Liver (tissue), 9 donors: ENCODE data around the gene PGAM4. TPM values are rescaled to one million over a fixed set of nuclear protein-coding genes. Genes with fewer than 3 reads are reported as not detected.

Experiments used
- DNase-seq: peaks from one replicate; pipeline ENCODE4 v3.0.0-alpha.2; 2017; ENCODE audit warnings: low spot score
- H3K27ac ChIP-seq, 2 donors: one replicate each; pipeline ENCODE4 v1.7.0; 2013; ENCODE audit warnings: inconsistent platforms in 2 of 2, low read length in 2 of 2, control low read depth in 1 of 2, low read depth in 1 of 2, mild to moderate bottlenecking in 1 of 2
- H3K27me3 ChIP-seq, 4 donors: one replicate each; pipeline versions ENCODE4 v1.6.1 to v1.7.0; 2013; ENCODE audit warnings: low read length in 3 of 4, inconsistent platforms in 1 of 4, mild to moderate bottlenecking in 1 of 4, moderate library complexity in 1 of 4; ENCODE audit not compliant: control insufficient read depth in 4 of 4, insufficient read depth in 4 of 4
- H3K36me3 ChIP-seq, 4 donors: one replicate each; pipeline versions ENCODE4 v1.6.1 to v1.7.0; 2013; ENCODE audit warnings: low read length in 3 of 4, mild to moderate bottlenecking in 3 of 4, low read depth in 1 of 4, moderate library complexity in 1 of 4; ENCODE audit not compliant: control insufficient read depth in 4 of 4, insufficient read depth in 3 of 4
- H3K4me1 ChIP-seq, 4 donors: one replicate each; pipeline versions ENCODE4 v1.6.1 to v1.7.0; 2013; ENCODE audit warnings: low read length in 3 of 4, mild to moderate bottlenecking in 3 of 4, moderate library complexity in 1 of 4; ENCODE audit not compliant: control insufficient read depth in 4 of 4, insufficient read depth in 4 of 4
- H3K4me3 ChIP-seq, 3 donors: one replicate each; pipeline versions ENCODE4 v1.6.1 to v1.7.0; 2013; ENCODE audit warnings: low read length in 3 of 3, control low read depth in 1 of 3, low read depth in 1 of 3, mild to moderate bottlenecking in 1 of 3
- H3K9ac ChIP-seq, 2 donors: one replicate each; pipeline ENCODE4 v1.7.0; 2013; ENCODE audit warnings: low read length in 2 of 2, mild to moderate bottlenecking in 2 of 2, moderate library complexity in 2 of 2, control low read depth in 1 of 2, low read depth in 1 of 2
- H3K9me3 ChIP-seq, 4 donors: one replicate each; pipeline versions ENCODE4 v1.6.1 to v1.7.0; 2013; ENCODE audit warnings: low read length in 3 of 4; ENCODE audit not compliant: control insufficient read depth in 4 of 4
- ATF3 ChIP-seq: IDR thresholded peaks from 2 replicates; pipeline ENCODE4 v1.6.1; 2016; ENCODE audit warnings: antibody characterized with exemption
- EGR1 ChIP-seq, 2 donors: IDR thresholded peaks; 2 replicates each; pipeline ENCODE4 v1.6.1; 2016 to 2018; ENCODE audit warnings: antibody characterized with exemption in 2 of 2, low read depth in 2 of 2
- FOXA1 ChIP-seq: IDR thresholded peaks from 2 replicates; pipeline ENCODE4 v1.6.1; 2016; ENCODE audit warnings: antibody characterized with exemption
- FOXA2 ChIP-seq: IDR thresholded peaks from 2 replicates; pipeline ENCODE4 v1.6.1; 2016; ENCODE audit warnings: antibody characterized with exemption
- GABPA ChIP-seq, 2 donors: IDR thresholded peaks in 1 of 2; conservative IDR thresholded peaks in 1 of 2; 2 replicates each; pipeline ENCODE4 v1.6.1; 2016; ENCODE audit warnings: antibody characterized with exemption in 2 of 2, mild to moderate bottlenecking in 1 of 2, moderate library complexity in 1 of 2
- HNF4A ChIP-seq, 2 donors: conservative IDR thresholded peaks; 2 replicates each; pipeline ENCODE4 v1.6.1; 2016; ENCODE audit warnings: antibody characterized with exemption in 2 of 2, mild to moderate bottlenecking in 2 of 2
- HNF4G ChIP-seq: IDR thresholded peaks from 2 replicates; pipeline ENCODE4 v1.6.1; 2016; ENCODE audit warnings: antibody characterized with exemption
- JUND ChIP-seq, 2 donors: IDR thresholded peaks; 2 replicates each; pipeline ENCODE4 v1.6.1; 2016; ENCODE audit warnings: antibody characterized with exemption in 2 of 2
- MAX ChIP-seq: IDR thresholded peaks from 2 replicates; pipeline ENCODE4 v1.6.1; 2016; ENCODE audit warnings: antibody characterized with exemption
- NR2F2 ChIP-seq: IDR thresholded peaks from 2 replicates; pipeline ENCODE4 v1.6.1; 2016; ENCODE audit warnings: antibody characterized with exemption
- RAD21 ChIP-seq, 2 donors: IDR thresholded peaks; 2 replicates each; pipeline ENCODE4 v1.6.1; 2016; ENCODE audit warnings: antibody characterized with exemption in 2 of 2, mild to moderate bottlenecking in 2 of 2
- RXRA ChIP-seq, 2 donors: IDR thresholded peaks; 2 replicates each; pipeline ENCODE4 v1.6.1; 2017 to 2018; ENCODE audit warnings: antibody characterized with exemption in 2 of 2, mild to moderate bottlenecking in 1 of 2
- SP1 ChIP-seq: IDR thresholded peaks from 2 replicates; pipeline ENCODE4 v1.6.1; 2018; ENCODE audit warnings: antibody characterized with exemption, mild to moderate bottlenecking
- TAF1 ChIP-seq: conservative IDR thresholded peaks from 2 replicates; pipeline ENCODE4 v1.6.1; 2016; ENCODE audit warnings: antibody characterized with exemption, mild to moderate bottlenecking
- YY1 ChIP-seq: IDR thresholded peaks from 2 replicates; pipeline ENCODE4 v1.6.1; 2016; ENCODE audit warnings: antibody characterized with exemption, mild to moderate bottlenecking
- ZBTB33 ChIP-seq: IDR thresholded peaks from 2 replicates; pipeline ENCODE4 v1.6.1; 2016; ENCODE audit warnings: antibody characterized with exemption
- WGBS: extraction: QIAGEN DNeasy Blood & Tissue Kit; methylation state at CpG from one replicate; pipeline ENCODE4 v1.1.7; 2013; 5-methylcytosine and 5-hydroxymethylcytosine counted together
- polyA plus RNA-seq, 2 donors: library from polyadenylated mRNA; stranded (reverse) in 1 of 2; unstranded in 1 of 2; fragments of 200-250 nt in 1 of 2; fragments of >200 nt in 1 of 2; fragmentation: Nextera tagmentation in 1 of 2; extraction: Ambion mirVana in 1 of 2; gene quantifications; one replicate each; pipeline versions ENCODE4 v1.2.1 to v1.2.3, GENCODE V29; 2013 to 2015
- total RNA-seq, 2 donors: library from RNA; depleted of rRNA; stranded (reverse); fragments of >200 nt; gene quantifications; one replicate each; pipeline ENCODE4 v1.2.3, GENCODE V29; 2014
- TF ChIP-seq, protein P1 (sequence below): IDR thresholded peaks from 2 replicates; pipeline ENCODE4 v1.6.1; 2016; ENCODE audit warnings: antibody characterized with exemption, mild to moderate bottlenecking
- TF ChIP-seq, protein P2 (sequence below): fragments of 150-350 bp; IDR thresholded peaks from 2 replicates; pipeline ENCODE4 v1.5.1; 2017; ENCODE audit warnings: improper control_type of control experiment, low read depth, low read length; ENCODE audit not compliant: missing input control
- donor health status: healthy.
- donor health status: healthy.
- donor health status: healthy.
- donor health status: healthy.
- donor health status: healthy.

PGAM4 gene
- total and polyA plus RNA-seq, 4 donors, result not detected

- no peak overlapping the region for H3K4me3 ChIP-seq
- DNase-seq, result no peak
- no peaks in the 10 kb centered on the region for H3K9me3 ChIP-seq
- H3K36me3 ChIP-seq, result no peaks in the 10 kb centered on the region
- H3K4me1 ChIP-seq, result no peaks in the 10 kb centered on the region
- no peaks in the 10 kb centered on the region for H3K27me3 ChIP-seq
- H3K9ac ChIP-seq, result no peak overlapping the region
- TF ChIP-seq FOXA2 (no peak), YY1 (no peak), JUND (IDR thresholded peaks at IDR 0.05) (no peak), ATF3 (no peak), GABPA (IDR thresholded peaks at IDR 0.05 in 1 of 2, conservative IDR thresholded peaks at IDR 0.05 in 1 of 2) (no peak), MAX (no peak), RXRA (IDR thresholded peaks at IDR 0.05) (no peak), SP1 (no peak), HNF4G (no peak), FOXA1 (no peak), EGR1 (IDR thresholded peaks at IDR 0.05; ENCODE audit: low read depth in 2 of 2) (no peak), HNF4A (conservative IDR thresholded peaks at IDR 0.05) (no peak), TAF1 (no peak), RAD21 (IDR thresholded peaks at IDR 0.05) (no peak), NR2F2 (no peak), ZBTB33 (no peak)
- TF ChIP-seq, protein P1, sequence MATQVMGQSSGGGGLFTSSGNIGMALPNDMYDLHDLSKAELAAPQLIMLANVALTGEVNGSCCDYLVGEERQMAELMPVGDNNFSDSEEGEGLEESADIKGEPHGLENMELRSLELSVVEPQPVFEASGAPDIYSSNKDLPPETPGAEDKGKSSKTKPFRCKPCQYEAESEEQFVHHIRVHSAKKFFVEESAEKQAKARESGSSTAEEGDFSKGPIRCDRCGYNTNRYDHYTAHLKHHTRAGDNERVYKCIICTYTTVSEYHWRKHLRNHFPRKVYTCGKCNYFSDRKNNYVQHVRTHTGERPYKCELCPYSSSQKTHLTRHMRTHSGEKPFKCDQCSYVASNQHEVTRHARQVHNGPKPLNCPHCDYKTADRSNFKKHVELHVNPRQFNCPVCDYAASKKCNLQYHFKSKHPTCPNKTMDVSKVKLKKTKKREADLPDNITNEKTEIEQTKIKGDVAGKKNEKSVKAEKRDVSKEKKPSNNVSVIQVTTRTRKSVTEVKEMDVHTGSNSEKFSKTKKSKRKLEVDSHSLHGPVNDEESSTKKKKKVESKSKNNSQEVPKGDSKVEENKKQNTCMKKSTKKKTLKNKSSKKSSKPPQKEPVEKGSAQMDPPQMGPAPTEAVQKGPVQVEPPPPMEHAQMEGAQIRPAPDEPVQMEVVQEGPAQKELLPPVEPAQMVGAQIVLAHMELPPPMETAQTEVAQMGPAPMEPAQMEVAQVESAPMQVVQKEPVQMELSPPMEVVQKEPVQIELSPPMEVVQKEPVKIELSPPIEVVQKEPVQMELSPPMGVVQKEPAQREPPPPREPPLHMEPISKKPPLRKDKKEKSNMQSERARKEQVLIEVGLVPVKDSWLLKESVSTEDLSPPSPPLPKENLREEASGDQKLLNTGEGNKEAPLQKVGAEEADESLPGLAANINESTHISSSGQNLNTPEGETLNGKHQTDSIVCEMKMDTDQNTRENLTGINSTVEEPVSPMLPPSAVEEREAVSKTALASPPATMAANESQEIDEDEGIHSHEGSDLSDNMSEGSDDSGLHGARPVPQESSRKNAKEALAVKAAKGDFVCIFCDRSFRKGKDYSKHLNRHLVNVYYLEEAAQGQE, result no peak
- TF ChIP-seq, protein P2, sequence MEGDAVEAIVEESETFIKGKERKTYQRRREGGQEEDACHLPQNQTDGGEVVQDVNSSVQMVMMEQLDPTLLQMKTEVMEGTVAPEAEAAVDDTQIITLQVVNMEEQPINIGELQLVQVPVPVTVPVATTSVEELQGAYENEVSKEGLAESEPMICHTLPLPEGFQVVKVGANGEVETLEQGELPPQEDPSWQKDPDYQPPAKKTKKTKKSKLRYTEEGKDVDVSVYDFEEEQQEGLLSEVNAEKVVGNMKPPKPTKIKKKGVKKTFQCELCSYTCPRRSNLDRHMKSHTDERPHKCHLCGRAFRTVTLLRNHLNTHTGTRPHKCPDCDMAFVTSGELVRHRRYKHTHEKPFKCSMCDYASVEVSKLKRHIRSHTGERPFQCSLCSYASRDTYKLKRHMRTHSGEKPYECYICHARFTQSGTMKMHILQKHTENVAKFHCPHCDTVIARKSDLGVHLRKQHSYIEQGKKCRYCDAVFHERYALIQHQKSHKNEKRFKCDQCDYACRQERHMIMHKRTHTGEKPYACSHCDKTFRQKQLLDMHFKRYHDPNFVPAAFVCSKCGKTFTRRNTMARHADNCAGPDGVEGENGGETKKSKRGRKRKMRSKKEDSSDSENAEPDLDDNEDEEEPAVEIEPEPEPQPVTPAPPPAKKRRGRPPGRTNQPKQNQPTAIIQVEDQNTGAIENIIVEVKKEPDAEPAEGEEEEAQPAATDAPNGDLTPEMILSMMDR, result no peak
- 78% methylated on average over 1 of the region's 1 CpG for WGBS
- H3K27ac ChIP-seq, result no peak overlapping the region
These were observed 8.9 kb downstream of the PGAM4 start for GRCh38 chrX:77960567-77960966.
